ENCODE measurements around the gene ATP10D.

DNA sequence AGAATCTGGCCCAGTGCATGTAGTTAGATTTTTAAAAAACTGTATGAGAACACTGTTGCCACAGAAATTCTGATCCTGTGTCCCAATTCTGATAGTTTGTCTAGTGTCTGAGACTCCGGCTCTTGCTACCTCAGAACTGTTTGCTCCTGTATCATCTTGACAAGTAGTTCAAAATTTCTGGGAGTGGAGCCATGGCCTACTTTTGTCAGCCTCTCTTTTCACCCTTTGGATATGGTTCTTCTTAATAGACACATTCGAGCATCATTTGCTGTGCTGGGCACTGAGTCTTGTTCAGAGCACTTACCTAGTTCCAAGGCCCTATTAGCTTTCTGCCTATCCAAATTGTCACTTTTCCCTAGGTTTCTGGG lies 46.9 kb downstream of the ATP10D start:
- TF ChIP-seq, protein P1, sequence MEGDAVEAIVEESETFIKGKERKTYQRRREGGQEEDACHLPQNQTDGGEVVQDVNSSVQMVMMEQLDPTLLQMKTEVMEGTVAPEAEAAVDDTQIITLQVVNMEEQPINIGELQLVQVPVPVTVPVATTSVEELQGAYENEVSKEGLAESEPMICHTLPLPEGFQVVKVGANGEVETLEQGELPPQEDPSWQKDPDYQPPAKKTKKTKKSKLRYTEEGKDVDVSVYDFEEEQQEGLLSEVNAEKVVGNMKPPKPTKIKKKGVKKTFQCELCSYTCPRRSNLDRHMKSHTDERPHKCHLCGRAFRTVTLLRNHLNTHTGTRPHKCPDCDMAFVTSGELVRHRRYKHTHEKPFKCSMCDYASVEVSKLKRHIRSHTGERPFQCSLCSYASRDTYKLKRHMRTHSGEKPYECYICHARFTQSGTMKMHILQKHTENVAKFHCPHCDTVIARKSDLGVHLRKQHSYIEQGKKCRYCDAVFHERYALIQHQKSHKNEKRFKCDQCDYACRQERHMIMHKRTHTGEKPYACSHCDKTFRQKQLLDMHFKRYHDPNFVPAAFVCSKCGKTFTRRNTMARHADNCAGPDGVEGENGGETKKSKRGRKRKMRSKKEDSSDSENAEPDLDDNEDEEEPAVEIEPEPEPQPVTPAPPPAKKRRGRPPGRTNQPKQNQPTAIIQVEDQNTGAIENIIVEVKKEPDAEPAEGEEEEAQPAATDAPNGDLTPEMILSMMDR (IDR thresholded peaks at IDR 0.05), result no peak
- TF ChIP-seq POLR2A (IDR thresholded peaks at IDR 0.05), result no peak

Measured in testis (tissue), 2 donors.